SK-N-SH (cell line): ENCODE data around the gene YTHDF1. TPM values are rescaled to one million over a fixed set of nuclear protein-coding genes. Genes with fewer than 3 reads are reported as not detected.

Experiments used
- CTCF ChIA-PET: fragments of 300-600, 350-600 bp; formaldehyde crosslinking; extraction: SDS; loops from one replicate; lab custom pipeline; 2021; lab: Yijun Ruan, JAX
- POLR2A ChIA-PET: fragments of 350-600 bp; sonication (Branson Sonifier 250); formaldehyde crosslinking; extraction: SDS; loops from one replicate; lab custom pipeline; 2020; ENCODE audit warnings: antibody characterized with exemption, inconsistent platforms; lab: Yijun Ruan, JAX
- DNase-seq: peaks from one replicate; pipeline ENCODE4 v3.0.0; 2012
- H2AFZ ChIP-seq: fragments of 200-600 bp; sonication (generic); 2 replicates; pipeline ENCODE4 v1.8.1; 2016; ENCODE audit warnings: antibody characterized with exemption, mild to moderate bottlenecking, low read depth
- H3F3A ChIP-seq: fragments of 200-600 bp; sonication (generic); replicated peaks from 2 replicates; pipeline ENCODE3; 2016; ENCODE audit warnings: antibody characterized with exemption, mild to moderate bottlenecking; ENCODE audit not compliant: insufficient read depth
- H3K27ac ChIP-seq, 2 experiments: fragments of 200-500 bp in 1 of 2; fragments of 200-600 bp in 1 of 2; sonication (Bioruptor generic) in 1 of 2; sonication (generic), shearing (Covaris generic) in 1 of 2; 2 replicates each; pipeline versions ENCODE4 v1.5.1 to v1.6.1; 2014 to 2016; ENCODE audit warnings: low read depth in 2 of 2, inconsistent platforms in 1 of 2, low read length in 1 of 2, mild to moderate bottlenecking in 1 of 2, mixed read lengths in 1 of 2
- H3K27me3 ChIP-seq: fragments of 200-600 bp; sonication (generic), shearing (Covaris generic); 2 replicates; pipeline ENCODE4 v1.6.1; 2016; ENCODE audit warnings: mixed run types; ENCODE audit not compliant: insufficient read depth
- H3K36me3 ChIP-seq, 2 experiments: fragments of 200-500 bp in 1 of 2; fragments of 200-600 bp in 1 of 2; sonication (Bioruptor generic) in 1 of 2; sonication (generic) in 1 of 2; replicated peaks in 1 of 2; 2 replicates each; pipeline versions ENCODE3 to v1.5.1; 2014 to 2016; ENCODE audit warnings: low read length in 1 of 2, mild to moderate bottlenecking in 1 of 2; ENCODE audit not compliant: insufficient read depth in 2 of 2, control insufficient read depth in 1 of 2
- H3K4me1 ChIP-seq, 2 experiments: fragments of 200-500 bp in 1 of 2; fragments of 200-600 bp in 1 of 2; sonication (Bioruptor generic) in 1 of 2; sonication (generic), shearing (Covaris generic) in 1 of 2; 2 replicates each; pipeline versions ENCODE4 v1.5.1 to v1.6.1; 2014 to 2016; ENCODE audit warnings: low read depth in 1 of 2, low read length in 1 of 2, mixed run types in 1 of 2; ENCODE audit not compliant: insufficient read depth in 2 of 2, control insufficient read depth in 1 of 2
- H3K4me2 ChIP-seq: fragments of 200-600 bp; sonication (generic), shearing (Covaris generic); 2 replicates; pipeline ENCODE4 v1.6.1; 2017; ENCODE audit warnings: mixed run types
- H3K4me3 ChIP-seq, 2 experiments: fragments of 200-500 bp in 1 of 2; fragments of 200-600 bp in 1 of 2; sonication (Bioruptor generic) in 1 of 2; sonication (generic), shearing (Covaris generic) in 1 of 2; 2 replicates each; pipeline versions ENCODE4 v1.5.1 to v1.8.1; 2014 to 2016; ENCODE audit warnings: low read depth in 2 of 2, inconsistent platforms in 1 of 2, low read length in 1 of 2, mild to moderate bottlenecking in 1 of 2, mixed read lengths in 1 of 2, moderate library complexity in 1 of 2
- H3K79me2 ChIP-seq: fragments of 200-600 bp; sonication (generic); 2 replicates; pipeline ENCODE4 v1.8.1; 2017; ENCODE audit warnings: mild to moderate bottlenecking; ENCODE audit not compliant: insufficient read depth
- H3K9ac ChIP-seq: fragments of 200-600 bp; sonication (generic); 2 replicates; pipeline ENCODE4 v1.6.1; 2017; ENCODE audit warnings: mixed run types
- H3K9me2 ChIP-seq: fragments of 200-600 bp; sonication (generic); 2 replicates; pipeline ENCODE4 v1.6.1; 2017; ENCODE audit warnings: mixed run types
- H3K9me3 ChIP-seq: fragments of 200-600 bp; sonication (generic); 2 replicates; pipeline ENCODE4 v1.6.1; 2017; ENCODE audit warnings: mixed run types, mild to moderate bottlenecking, moderate library complexity
- H4K20me1 ChIP-seq: fragments of 200-600 bp; sonication (generic); 2 replicates; pipeline ENCODE4 v1.6.1; 2017; ENCODE audit warnings: mild to moderate bottlenecking, mixed run types; ENCODE audit not compliant: insufficient read depth
- ELF1 ChIP-seq: IDR thresholded peaks from 2 replicates; pipeline ENCODE4 v1.4.0; 2012
- EP300 ChIP-seq, 2 experiments: IDR thresholded peaks; 2 replicates each; pipeline versions ENCODE4 v1.4.0 to v1.6.1; 2012; ENCODE audit warnings: borderline replicate concordance in 1 of 2, low read depth in 1 of 2, low read length in 1 of 2
- EZH2phosphoT487 ChIP-seq: fragments of 200-600 bp; sonication (generic); IDR thresholded peaks from 2 replicates; pipeline ENCODE4 v1.6.1; 2017; ENCODE audit warnings: low read depth, mixed run types, mild to moderate bottlenecking, antibody characterized with exemption, moderate library complexity, borderline replicate concordance
- FOSL2 ChIP-seq: IDR thresholded peaks from 2 replicates; pipeline ENCODE4 v1.4.0; 2012; ENCODE audit warnings: low read depth, mild to moderate bottlenecking, moderate library complexity, borderline replicate concordance
- FOXJ3 ChIP-seq: sonication (generic); formaldehyde crosslinking; IDR thresholded peaks from 2 replicates; pipeline ENCODE4 v1.5.1; 2020; ENCODE audit warnings: mild to moderate bottlenecking, missing genetic modification reagents
- FOXM1 ChIP-seq: IDR thresholded peaks from 2 replicates; pipeline ENCODE4 v1.4.0; 2012; ENCODE audit warnings: low read depth, mild to moderate bottlenecking
- GABPA ChIP-seq: IDR thresholded peaks from 2 replicates; pipeline ENCODE4 v1.4.0; 2012; ENCODE audit warnings: low read depth, mild to moderate bottlenecking
- IRF3 ChIP-seq: fragments of 150-350 bp; IDR thresholded peaks from 2 replicates; pipeline ENCODE4 v1.6.1; 2016; ENCODE audit warnings: mild to moderate bottlenecking, low read depth, low read length
- JUND ChIP-seq: IDR thresholded peaks from 2 replicates; pipeline ENCODE4 v1.4.0; 2012
- MAX ChIP-seq: IDR thresholded peaks from 2 replicates; pipeline ENCODE4 v1.4.0; 2012; ENCODE audit warnings: low read depth
- MEF2A ChIP-seq: IDR thresholded peaks from 2 replicates; pipeline ENCODE4 v1.4.0; 2012; ENCODE audit warnings: low read depth, borderline replicate concordance
- NRF1 ChIP-seq: IDR thresholded peaks from 2 replicates; pipeline ENCODE4 v1.6.1; 2012; ENCODE audit warnings: low read depth, mild to moderate bottlenecking, low read length
- POLR2AphosphoS5 ChIP-seq: IDR thresholded peaks from 2 replicates; pipeline ENCODE4 v1.6.1; 2012; ENCODE audit warnings: low read depth, low read length
- RAD21 ChIP-seq: IDR thresholded peaks from 2 replicates; pipeline ENCODE4 v1.6.1; 2012; ENCODE audit warnings: mild to moderate bottlenecking, low read length
- RCOR1 ChIP-seq: fragments of 150-350 bp; IDR thresholded peaks from 2 replicates; pipeline ENCODE4 v1.6.1; 2017; ENCODE audit warnings: antibody characterized with exemption, low read length
- REST ChIP-seq: IDR thresholded peaks from 2 replicates; pipeline ENCODE4 v1.6.1; 2012; ENCODE audit warnings: mild to moderate bottlenecking, low read depth, low read length, moderate library complexity
- RFX5 ChIP-seq: IDR thresholded peaks from 2 replicates; pipeline ENCODE4 v1.6.1; 2012; ENCODE audit warnings: mild to moderate bottlenecking, improper control_type of control experiment, low read length
- SIN3A ChIP-seq: IDR thresholded peaks from 2 replicates; pipeline ENCODE4 v1.6.1; 2012; ENCODE audit warnings: low read depth, mild to moderate bottlenecking, low read length, moderate library complexity, borderline replicate concordance
- SMC3 ChIP-seq: IDR thresholded peaks from 2 replicates; pipeline ENCODE4 v1.6.1; 2012; ENCODE audit warnings: low read depth, low read length, improper control_type of control experiment
- TAF1 ChIP-seq: IDR thresholded peaks from 2 replicates; pipeline ENCODE4 v1.6.1; 2012; ENCODE audit warnings: low read depth, mild to moderate bottlenecking, low read length, moderate library complexity, borderline replicate concordance
- TCF12 ChIP-seq: IDR thresholded peaks from 2 replicates; pipeline ENCODE4 v1.4.0; 2012
- TEAD4 ChIP-seq: IDR thresholded peaks from 2 replicates; pipeline ENCODE4 v1.4.0; 2012; ENCODE audit warnings: mild to moderate bottlenecking, borderline replicate concordance; ENCODE audit not compliant: insufficient read depth
- USF2 ChIP-seq: fragments of 150-350 bp; IDR thresholded peaks from 2 replicates; pipeline ENCODE4 v1.6.1; 2017; ENCODE audit warnings: antibody characterized with exemption, low read length, low read depth, borderline replicate concordance
- YY1 ChIP-seq: IDR thresholded peaks from 2 replicates; pipeline ENCODE4 v1.4.0; 2012; ENCODE audit warnings: low read depth, mild to moderate bottlenecking
- WGBS: methylation state at CpG from one replicate; pipeline ENCODE4 v1.1.6; 2017; ENCODE audit warnings: low lambda C conversion rate; 5-methylcytosine and 5-hydroxymethylcytosine counted together
- polyA plus RNA-seq, 3 experiments: library from polyadenylated mRNA; depleted of rRNA; stranded (reverse); fragments of >200 nt; gene quantifications; 2 replicates each; pipeline ENCODE4 v1.2.3, GENCODE V29; 2012

The YTHDF1 gene
- polyA plus RNA-seq, 1 of the 3 experiments (the other 2 are of a cell fraction) = 17.0 TPM

GRCh38 chr20:63264000-63264399, 48.1 kb upstream of the YTHDF1 start:
- H4K20me1 ChIP-seq = no peaks in the 10 kb centered on the region
- H3K4me2 ChIP-seq = no peak overlapping the region
- H3K9me3 ChIP-seq = no peaks in the 10 kb centered on the region
- TF ChIP-seq IRF3 = no peak
- TF ChIP-seq EP300 (IDR thresholded peaks at IDR 0.05; ENCODE audit: borderline replicate concordance in 1 of 2, low read depth in 1 of 2, low read length in 1 of 2) = no peak
- TF ChIP-seq SIN3A = no peak
- no peak for TF ChIP-seq FOXJ3 (CRISPR knock-in tag)
- no peak for TF ChIP-seq MAX
- no peak for TF ChIP-seq JUND
- TF ChIP-seq RAD21 = no peak
- TF ChIP-seq TCF12 = no peak
- no peak for TF ChIP-seq FOSL2
- no peaks in the 10 kb centered on the region for H3K9me2 ChIP-seq
- H3K36me3 ChIP-seq = no peaks in the 10 kb centered on the region
- no peaks in the 10 kb centered on the region for H3F3A ChIP-seq
- POLR2A ChIA-PET = no interaction called here
- DNase-seq = no peak
- H3K9ac ChIP-seq = no peak overlapping the region
- peaks cover 0 to 1% of the 10 kb centered on the region in 2 experiments; a peak in 1 of 4 replicates for H3K4me1 ChIP-seq
- no peak overlapping the region for H3K27ac ChIP-seq
- CTCF ChIA-PET = interaction anchor here (1.5 kb wide), 1 partner anchor 41 kb away, joined by 3 read pairs; no protein-coding TSS in a partner anchor
- peaks cover 9% of the 10 kb centered on the region for H3K27me3 ChIP-seq
- no peaks in the 10 kb centered on the region for H3K79me2 ChIP-seq
- H2AFZ ChIP-seq = no peak overlapping the region
- H3K4me3 ChIP-seq = no peak overlapping the region
- WGBS = 69% methylated on average over 4 of the region's 10 CpGs

GRCh38 chr20:63262836-63263235, 46.9 kb upstream of the YTHDF1 start:
- no peak for DNase-seq
- TF ChIP-seq YY1 (no peak), GABPA (no peak), FOXM1 (no peak), POLR2AphosphoS5 (no peak), RFX5 (no peak), REST (no peak), MAX (no peak), FOSL2 (no peak), TEAD4 (no peak), SMC3 (no peak), USF2 (no peak), ELF1 (no peak), MEF2A (no peak), TAF1 (no peak), RCOR1 (no peak), JUND (no peak), EZH2phosphoT487 (no peak), NRF1 (no peak), SIN3A (no peak), EP300 (IDR thresholded peaks at IDR 0.05; ENCODE audit: borderline replicate concordance in 1 of 2, low read depth in 1 of 2, low read length in 1 of 2) (no peak)
- no peak overlapping the region for H2AFZ ChIP-seq
- no peak overlapping the region for H3K27ac ChIP-seq
- no peaks in the 10 kb centered on the region for H3K79me2 ChIP-seq
- H3K9me2 ChIP-seq = no peaks in the 10 kb centered on the region
- H3K27me3 ChIP-seq = peaks cover 15% of the 10 kb centered on the region
- H3F3A ChIP-seq = no peaks in the 10 kb centered on the region
- H3K4me3 ChIP-seq = no peak overlapping the region
- ChIA-PET POLR2A (no interaction called here), CTCF (no interaction called here)
- no peak overlapping the region for H3K9ac ChIP-seq
- 28% methylated on average over 3 of the region's 9 CpGs for WGBS
- H3K4me2 ChIP-seq = no peak overlapping the region
- H3K9me3 ChIP-seq = no peaks in the 10 kb centered on the region
- H3K36me3 ChIP-seq = no peaks in the 10 kb centered on the region
- H4K20me1 ChIP-seq = no peaks in the 10 kb centered on the region
- H3K4me1 ChIP-seq = peaks cover 0 to 5% of the 10 kb centered on the region in 2 experiments; a peak in 1 of 4 replicates
